SK-N-SH (cell line): ENCODE results near the gene TFB1M. TPM values are rescaled to one million over a fixed set of nuclear protein-coding genes. Genes with fewer than 3 reads are reported as not detected.

Source experiments
- CTCF ChIA-PET: fragments of 300-600, 350-600 bp; formaldehyde crosslinking; extraction: SDS; loops from one replicate; lab custom pipeline; 2021; lab: Yijun Ruan, JAX
- POLR2A ChIA-PET: fragments of 350-600 bp; sonication (Branson Sonifier 250); formaldehyde crosslinking; extraction: SDS; loops from one replicate; lab custom pipeline; 2020; ENCODE audit warnings: antibody characterized with exemption, inconsistent platforms; lab: Yijun Ruan, JAX
- DNase-seq: peaks from one replicate; pipeline ENCODE4 v3.0.0; 2012
- H2AFZ ChIP-seq: fragments of 200-600 bp; sonication (generic); 2 replicates; pipeline ENCODE4 v1.8.1; 2016; ENCODE audit warnings: antibody characterized with exemption, mild to moderate bottlenecking, low read depth
- H3F3A ChIP-seq: fragments of 200-600 bp; sonication (generic); replicated peaks from 2 replicates; pipeline ENCODE3; 2016; ENCODE audit warnings: antibody characterized with exemption, mild to moderate bottlenecking; ENCODE audit not compliant: insufficient read depth
- H3K27ac ChIP-seq, 2 experiments: fragments of 200-500 bp in 1 of 2; fragments of 200-600 bp in 1 of 2; sonication (Bioruptor generic) in 1 of 2; sonication (generic), shearing (Covaris generic) in 1 of 2; 2 replicates each; pipeline versions ENCODE4 v1.5.1 to v1.6.1; 2014 to 2016; ENCODE audit warnings: low read depth in 2 of 2, inconsistent platforms in 1 of 2, low read length in 1 of 2, mild to moderate bottlenecking in 1 of 2, mixed read lengths in 1 of 2
- H3K27me3 ChIP-seq: fragments of 200-600 bp; sonication (generic), shearing (Covaris generic); 2 replicates; pipeline ENCODE4 v1.6.1; 2016; ENCODE audit warnings: mixed run types; ENCODE audit not compliant: insufficient read depth
- H3K36me3 ChIP-seq, 2 experiments: fragments of 200-500 bp in 1 of 2; fragments of 200-600 bp in 1 of 2; sonication (Bioruptor generic) in 1 of 2; sonication (generic) in 1 of 2; replicated peaks in 1 of 2; 2 replicates each; pipeline versions ENCODE3 to v1.5.1; 2014 to 2016; ENCODE audit warnings: low read length in 1 of 2, mild to moderate bottlenecking in 1 of 2; ENCODE audit not compliant: insufficient read depth in 2 of 2, control insufficient read depth in 1 of 2
- H3K4me1 ChIP-seq, 2 experiments: fragments of 200-500 bp in 1 of 2; fragments of 200-600 bp in 1 of 2; sonication (Bioruptor generic) in 1 of 2; sonication (generic), shearing (Covaris generic) in 1 of 2; 2 replicates each; pipeline versions ENCODE4 v1.5.1 to v1.6.1; 2014 to 2016; ENCODE audit warnings: low read depth in 1 of 2, low read length in 1 of 2, mixed run types in 1 of 2; ENCODE audit not compliant: insufficient read depth in 2 of 2, control insufficient read depth in 1 of 2
- H3K4me2 ChIP-seq: fragments of 200-600 bp; sonication (generic), shearing (Covaris generic); 2 replicates; pipeline ENCODE4 v1.6.1; 2017; ENCODE audit warnings: mixed run types
- H3K4me3 ChIP-seq, 2 experiments: fragments of 200-500 bp in 1 of 2; fragments of 200-600 bp in 1 of 2; sonication (Bioruptor generic) in 1 of 2; sonication (generic), shearing (Covaris generic) in 1 of 2; 2 replicates each; pipeline versions ENCODE4 v1.5.1 to v1.8.1; 2014 to 2016; ENCODE audit warnings: low read depth in 2 of 2, inconsistent platforms in 1 of 2, low read length in 1 of 2, mild to moderate bottlenecking in 1 of 2, mixed read lengths in 1 of 2, moderate library complexity in 1 of 2
- H3K79me2 ChIP-seq: fragments of 200-600 bp; sonication (generic); 2 replicates; pipeline ENCODE4 v1.8.1; 2017; ENCODE audit warnings: mild to moderate bottlenecking; ENCODE audit not compliant: insufficient read depth
- H3K9ac ChIP-seq: fragments of 200-600 bp; sonication (generic); 2 replicates; pipeline ENCODE4 v1.6.1; 2017; ENCODE audit warnings: mixed run types
- H3K9me2 ChIP-seq: fragments of 200-600 bp; sonication (generic); 2 replicates; pipeline ENCODE4 v1.6.1; 2017; ENCODE audit warnings: mixed run types
- H3K9me3 ChIP-seq: fragments of 200-600 bp; sonication (generic); 2 replicates; pipeline ENCODE4 v1.6.1; 2017; ENCODE audit warnings: mixed run types, mild to moderate bottlenecking, moderate library complexity
- H4K20me1 ChIP-seq: fragments of 200-600 bp; sonication (generic); 2 replicates; pipeline ENCODE4 v1.6.1; 2017; ENCODE audit warnings: mild to moderate bottlenecking, mixed run types; ENCODE audit not compliant: insufficient read depth
- CHD2 ChIP-seq: fragments of 150-350 bp; IDR thresholded peaks from 2 replicates; pipeline ENCODE4 v1.6.1; 2018; ENCODE audit warnings: low read length; ENCODE audit not compliant: partially characterized antibody
- ELF1 ChIP-seq: IDR thresholded peaks from 2 replicates; pipeline ENCODE4 v1.4.0; 2012
- EP300 ChIP-seq, 2 experiments: IDR thresholded peaks; 2 replicates each; pipeline versions ENCODE4 v1.4.0 to v1.6.1; 2012; ENCODE audit warnings: borderline replicate concordance in 1 of 2, low read depth in 1 of 2, low read length in 1 of 2
- FOXJ3 ChIP-seq: sonication (generic); formaldehyde crosslinking; IDR thresholded peaks from 2 replicates; pipeline ENCODE4 v1.5.1; 2020; ENCODE audit warnings: mild to moderate bottlenecking, missing genetic modification reagents
- FOXM1 ChIP-seq: IDR thresholded peaks from 2 replicates; pipeline ENCODE4 v1.4.0; 2012; ENCODE audit warnings: low read depth, mild to moderate bottlenecking
- GATA2 ChIP-seq: sonication (generic); formaldehyde crosslinking; IDR thresholded peaks from 2 replicates; pipeline ENCODE4 v1.5.0; 2020; ENCODE audit warnings: mild to moderate bottlenecking, missing genetic modification reagents
- IRF3 ChIP-seq: fragments of 150-350 bp; IDR thresholded peaks from 2 replicates; pipeline ENCODE4 v1.6.1; 2016; ENCODE audit warnings: mild to moderate bottlenecking, low read depth, low read length
- JUND ChIP-seq: IDR thresholded peaks from 2 replicates; pipeline ENCODE4 v1.4.0; 2012
- MAX ChIP-seq: IDR thresholded peaks from 2 replicates; pipeline ENCODE4 v1.4.0; 2012; ENCODE audit warnings: low read depth
- MXI1 ChIP-seq: IDR thresholded peaks from 2 replicates; pipeline ENCODE4 v1.6.1; 2012; ENCODE audit warnings: mild to moderate bottlenecking, low read depth, low read length, improper control_type of control experiment
- NFIC ChIP-seq: IDR thresholded peaks from 2 replicates; pipeline ENCODE4 v1.4.0; 2012; ENCODE audit warnings: borderline replicate concordance
- NRF1 ChIP-seq: IDR thresholded peaks from 2 replicates; pipeline ENCODE4 v1.6.1; 2012; ENCODE audit warnings: low read depth, mild to moderate bottlenecking, low read length
- PBX3 ChIP-seq: IDR thresholded peaks from 2 replicates; pipeline ENCODE4; 2012
- RAD21 ChIP-seq: IDR thresholded peaks from 2 replicates; pipeline ENCODE4 v1.6.1; 2012; ENCODE audit warnings: mild to moderate bottlenecking, low read length
- RCOR1 ChIP-seq: fragments of 150-350 bp; IDR thresholded peaks from 2 replicates; pipeline ENCODE4 v1.6.1; 2017; ENCODE audit warnings: antibody characterized with exemption, low read length
- RFX5 ChIP-seq: IDR thresholded peaks from 2 replicates; pipeline ENCODE4 v1.6.1; 2012; ENCODE audit warnings: mild to moderate bottlenecking, improper control_type of control experiment, low read length
- RXRA ChIP-seq: IDR thresholded peaks from 2 replicates; pipeline ENCODE4 v1.4.0; 2012; ENCODE audit warnings: low read depth, mild to moderate bottlenecking, borderline replicate concordance
- SIN3A ChIP-seq: IDR thresholded peaks from 2 replicates; pipeline ENCODE4 v1.6.1; 2012; ENCODE audit warnings: low read depth, mild to moderate bottlenecking, low read length, moderate library complexity, borderline replicate concordance
- TCF12 ChIP-seq: IDR thresholded peaks from 2 replicates; pipeline ENCODE4 v1.4.0; 2012
- TEAD4 ChIP-seq: IDR thresholded peaks from 2 replicates; pipeline ENCODE4 v1.4.0; 2012; ENCODE audit warnings: mild to moderate bottlenecking, borderline replicate concordance; ENCODE audit not compliant: insufficient read depth
- ZBTB33 ChIP-seq: IDR thresholded peaks from 2 replicates; pipeline ENCODE4 v1.4.0; 2012; ENCODE audit warnings: low read depth, borderline replicate concordance
- WGBS: methylation state at CpG from one replicate; pipeline ENCODE4 v1.1.6; 2017; ENCODE audit warnings: low lambda C conversion rate; 5-methylcytosine and 5-hydroxymethylcytosine counted together
- polyA plus RNA-seq, 3 experiments: library from polyadenylated mRNA; depleted of rRNA; stranded (reverse); fragments of >200 nt; gene quantifications; 2 replicates each; pipeline ENCODE4 v1.2.3, GENCODE V29; 2012

The TFB1M gene
- polyA plus RNA-seq, 1 of the 3 experiments (the other 2 are of a cell fraction): 28.4 TPM

- Histone ChIP-seq H3K27me3 (no peaks in the 10 kb centered on the region), H3K4me1 (peaks cover 38 to 68% of the 10 kb centered on the region in 2 experiments), H3K9me2 (no peaks in the 10 kb centered on the region), H3K27ac (peak overlapping the region; percentile 93 to 99), H2AFZ (no peak overlapping the region), H3K4me2 (peak overlapping the region; percentile 34; the same call in 1 of the 2 replicates)
- TF ChIP-seq JUND (no peak), ZBTB33 (no peak), ELF1 (no peak), NRF1 (no peak), CHD2 (no peak), FOXJ3 (CRISPR knock-in tag) (no peak), IRF3 (no peak), RCOR1 (no peak), MXI1 (no peak), MAX (no peak), RFX5 (no peak)
- TF ChIP-seq, all 33 proteins: peak for 0
- DNase-seq: no peak
- H3K9ac ChIP-seq: no peak overlapping the region
- peaks cover 17 to 26% of the 10 kb centered on the region in 2 experiments for H3K36me3 ChIP-seq
- peaks cover 55% of the 10 kb centered on the region for H3F3A ChIP-seq
- peaks cover 16% of the 10 kb centered on the region; the same call in 1 of the 2 replicates for H3K79me2 ChIP-seq
- POLR2A ChIA-PET: interaction anchor here (1.1 kb wide), 1 partner anchor 39 kb away, joined by 3 read pairs; no protein-coding TSS in a partner anchor
- no peak overlapping the region for H3K4me3 ChIP-seq
- H4K20me1 ChIP-seq: no peaks in the 10 kb centered on the region
- no peaks in the 10 kb centered on the region for H3K9me3 ChIP-seq
- CTCF ChIA-PET: interaction anchor here (0.8 to 4.2 kb wide), 11 partner anchors 9 to 99 kb away, joined by 3 to 26 read pairs (median 4); partner anchors contain the start of gene TFB1M
Observed at GRCh38 chr6:155276638-155277037, 37.6 kb downstream of the TFB1M start.

GRCh38 chr6:155275808-155276480 lies 38.3 kb downstream of the TFB1M start:
- Histone ChIP-seq H3K36me3 (peaks cover 16 to 26% of the 10 kb centered on the region in 2 experiments), H3F3A (peaks cover 55% of the 10 kb centered on the region), H3K4me3 (no peak overlapping the region), H4K20me1 (no peaks in the 10 kb centered on the region), H3K9me2 (no peaks in the 10 kb centered on the region), H3K4me1 (peaks cover 38 to 72% of the 10 kb centered on the region in 2 experiments), H3K9ac (0 out of 2 replicates have a peak overlapping the region, but pooled peaks have one; percentile 23), H3K27ac (peak overlapping the region; percentile 93 to 99), H2AFZ (no peak overlapping the region), H3K4me2 (peak overlapping the region; percentile 34), H3K79me2 (peaks cover 16% of the 10 kb centered on the region; the same call in 1 of the 2 replicates), H3K27me3 (no peaks in the 10 kb centered on the region), H3K9me3 (no peaks in the 10 kb centered on the region)
- ChIA-PET POLR2A (interaction anchor here (1.1 to 1.2 kb wide), 2 partner anchors 39 to 753 kb away, joined by 3 read pairs; no protein-coding TSS in a partner anchor), CTCF (interaction anchor here (0.9 to 4.2 kb wide), 10 partner anchors 9 to 348 kb away, joined by 3 to 26 read pairs (median 4); partner anchors contain the start of gene TFB1M)
- TF ChIP-seq GATA2 (peak; percentile 81), EP300 (IDR thresholded peaks at IDR 0.05; ENCODE audit: borderline replicate concordance in 1 of 2, low read depth in 1 of 2, low read length in 1 of 2) (peak; percentile 16 to 90; a peak in 2 of 4 replicates), FOXJ3 (CRISPR knock-in tag) (peak; percentile 87), RXRA (no peak), PBX3 (peak; percentile 63), JUND (0 out of 2 replicates have a peak, but pooled peaks have one; percentile 5), RFX5 (0 out of 2 replicates have a peak, but pooled peaks have one; percentile 15), CHD2 (peak; percentile 59), SIN3A (no peak), TEAD4 (no peak), FOXM1 (no peak), RCOR1 (peak; percentile 77), MXI1 (peak; percentile 86), TCF12 (peak; percentile 86), NFIC (peak; percentile 5; the same call in 1 of the 2 replicates), RAD21 (no peak)
- WGBS: 31% methylated on average over 9 of the region's 10 CpGs
- peak; percentile 57 for DNase-seq
